GM13976 (cell line): Measurements from ENCODE around the gene PPIF.

Experiments
- DNase-seq: peaks from one replicate; pipeline ENCODE4 v3.0.0; 2012; ENCODE audit warnings: low spot score
- in situ Hi-C: fragments of 300-500 bp; cut with MboI; formaldehyde crosslinking; loops from one replicate; pipeline ENCODE4 v1.12.0; 2022; ENCODE audit warnings: low sequenced_read_pairs, mixed read lengths, inconsistent platforms; ENCODE audit not compliant: unreplicated experiment
- TF ChIP-seq, protein P1 (sequence below): IDR thresholded peaks from 2 replicates; pipeline ENCODE4 v1.5.1; 2012; ENCODE audit warnings: borderline replicate concordance, mild to moderate bottlenecking; ENCODE audit not compliant: insufficient read depth; ENCODE audit errors: extremely low read depth, missing control alignments, control extremely low read depth

Gene PPIF

DNA sequence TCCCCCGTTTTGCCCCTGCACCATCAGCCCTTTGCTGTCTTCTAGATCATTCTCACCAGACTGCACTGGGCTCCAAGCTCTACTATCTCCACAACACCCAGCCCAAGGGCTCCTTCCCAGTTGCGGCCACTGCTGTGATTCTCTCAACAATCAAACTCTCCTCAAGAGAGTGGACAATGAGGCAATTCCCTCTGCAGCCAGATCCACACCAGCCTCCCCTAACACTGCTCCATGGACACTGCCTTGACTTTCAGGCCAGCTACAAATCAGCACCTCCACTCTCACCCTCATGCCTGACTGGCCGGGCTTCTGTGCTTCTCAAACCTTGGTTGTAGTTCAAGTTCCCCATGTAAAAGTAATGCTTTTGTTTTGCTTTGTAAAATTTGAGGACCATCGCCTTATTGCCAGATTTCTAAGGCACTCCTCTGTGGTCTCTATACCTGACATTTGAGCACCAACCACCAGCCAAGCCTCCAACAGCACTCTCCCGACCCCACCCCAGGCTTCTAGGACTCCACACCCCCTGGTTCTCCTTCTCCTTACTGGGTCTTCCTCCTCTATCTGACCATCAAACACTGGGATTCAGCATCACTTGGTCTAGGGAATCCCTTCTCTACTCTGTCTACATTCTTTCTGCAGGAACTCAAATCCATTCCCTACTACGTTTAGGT is 45.4 kb downstream of the PPIF start:
- TF ChIP-seq, protein P1, sequence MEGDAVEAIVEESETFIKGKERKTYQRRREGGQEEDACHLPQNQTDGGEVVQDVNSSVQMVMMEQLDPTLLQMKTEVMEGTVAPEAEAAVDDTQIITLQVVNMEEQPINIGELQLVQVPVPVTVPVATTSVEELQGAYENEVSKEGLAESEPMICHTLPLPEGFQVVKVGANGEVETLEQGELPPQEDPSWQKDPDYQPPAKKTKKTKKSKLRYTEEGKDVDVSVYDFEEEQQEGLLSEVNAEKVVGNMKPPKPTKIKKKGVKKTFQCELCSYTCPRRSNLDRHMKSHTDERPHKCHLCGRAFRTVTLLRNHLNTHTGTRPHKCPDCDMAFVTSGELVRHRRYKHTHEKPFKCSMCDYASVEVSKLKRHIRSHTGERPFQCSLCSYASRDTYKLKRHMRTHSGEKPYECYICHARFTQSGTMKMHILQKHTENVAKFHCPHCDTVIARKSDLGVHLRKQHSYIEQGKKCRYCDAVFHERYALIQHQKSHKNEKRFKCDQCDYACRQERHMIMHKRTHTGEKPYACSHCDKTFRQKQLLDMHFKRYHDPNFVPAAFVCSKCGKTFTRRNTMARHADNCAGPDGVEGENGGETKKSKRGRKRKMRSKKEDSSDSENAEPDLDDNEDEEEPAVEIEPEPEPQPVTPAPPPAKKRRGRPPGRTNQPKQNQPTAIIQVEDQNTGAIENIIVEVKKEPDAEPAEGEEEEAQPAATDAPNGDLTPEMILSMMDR, result no peak
- DNase-seq, result no peak
- in situ Hi-C loops, result no loop called here

DNA sequence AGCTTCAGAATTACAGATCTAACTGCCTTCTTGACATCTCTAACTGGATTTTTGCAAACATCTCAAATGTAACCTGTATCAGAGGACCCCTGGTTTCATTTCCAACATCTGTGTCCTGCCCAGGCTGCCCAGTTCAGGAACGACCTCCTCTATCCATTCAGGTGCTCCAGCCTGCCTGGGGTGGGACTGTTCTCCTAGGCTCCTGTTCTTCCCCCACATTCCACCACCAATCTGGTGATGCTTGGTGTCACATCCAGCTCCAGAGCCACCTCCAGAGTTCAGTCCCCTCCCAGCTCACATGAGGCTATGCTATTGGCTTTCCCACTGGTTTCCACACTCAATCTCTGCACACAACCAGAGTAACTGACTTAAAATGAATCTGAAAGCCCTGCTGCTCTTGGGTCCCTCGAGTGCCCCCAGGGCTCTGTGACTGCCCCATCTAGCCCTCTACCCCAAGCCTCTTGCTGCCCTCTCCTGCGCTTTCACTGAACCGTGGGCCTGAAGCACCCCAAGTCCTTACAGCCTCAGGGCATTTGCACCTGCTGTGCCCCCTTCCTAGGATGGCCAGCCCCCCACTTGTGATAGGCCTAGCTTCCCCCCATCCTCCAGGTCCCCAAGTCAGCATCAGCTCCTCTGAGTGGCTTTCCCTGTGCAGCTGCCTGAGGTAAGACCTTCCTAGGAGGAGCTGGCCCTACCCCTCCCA is 46.1 kb downstream of the PPIF start:
- DNase-seq, result no peak
- TF ChIP-seq, protein P1, result no peak
- in situ Hi-C loops, result no loop called here

DNA sequence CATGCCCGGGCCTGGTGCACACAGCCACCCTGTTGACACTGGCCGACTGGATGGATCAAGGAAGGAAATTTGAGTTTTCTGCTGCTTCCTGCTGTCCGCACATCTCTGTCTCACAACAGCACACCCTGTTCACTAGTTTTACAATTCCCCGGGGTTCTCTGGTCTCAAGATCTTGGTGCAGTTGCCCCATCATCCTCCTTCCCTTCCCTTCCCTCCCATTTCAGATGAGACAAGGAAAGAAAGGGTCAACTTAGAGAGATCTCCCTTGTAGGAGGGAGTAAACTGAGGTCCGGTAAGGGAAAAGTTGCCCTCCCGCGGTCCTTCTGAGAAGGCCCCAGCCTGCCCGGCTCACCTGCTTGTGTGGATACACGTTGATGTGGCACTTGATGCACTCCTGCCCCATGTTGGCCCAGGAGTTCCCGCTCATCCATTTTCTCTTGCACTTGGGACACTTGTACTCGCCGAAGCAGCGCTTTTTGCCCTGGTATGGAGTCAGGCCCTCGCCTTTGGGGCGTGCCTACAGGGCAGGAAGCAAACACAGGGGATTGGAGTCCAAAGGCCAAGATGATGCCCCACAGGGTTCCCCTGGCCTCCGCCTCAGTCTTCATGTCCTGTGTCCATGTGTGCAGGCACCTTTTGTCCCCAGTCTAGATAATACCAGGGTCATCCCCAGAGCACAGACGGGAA is 46.8 kb downstream of the PPIF start:
- DNase-seq, result no peak
- TF ChIP-seq, protein P1, result no peak
- in situ Hi-C loops, result no loop called here

DNA sequence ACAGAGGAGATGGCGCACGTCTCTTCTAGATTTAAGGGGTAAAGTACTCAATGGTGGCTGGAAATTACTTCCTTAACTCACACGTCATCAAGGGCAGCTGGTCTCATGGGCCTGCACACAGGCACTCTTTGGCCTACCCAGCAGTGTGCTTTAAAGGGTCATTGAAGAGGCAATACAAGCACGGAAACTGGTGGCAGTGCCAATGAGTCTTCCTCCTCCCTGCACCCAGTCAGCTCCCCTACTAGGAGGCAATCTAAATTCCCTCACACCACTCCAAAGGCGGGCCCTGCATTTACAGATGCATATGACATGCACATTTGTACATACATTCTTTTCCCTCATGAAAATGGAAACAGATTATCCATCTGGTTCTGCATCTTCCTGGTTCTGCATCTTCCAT is 47.4 kb downstream of the PPIF start:
- no peak for DNase-seq
- TF ChIP-seq, protein P1, result no peak
- in situ Hi-C loops, result no loop called here

DNA sequence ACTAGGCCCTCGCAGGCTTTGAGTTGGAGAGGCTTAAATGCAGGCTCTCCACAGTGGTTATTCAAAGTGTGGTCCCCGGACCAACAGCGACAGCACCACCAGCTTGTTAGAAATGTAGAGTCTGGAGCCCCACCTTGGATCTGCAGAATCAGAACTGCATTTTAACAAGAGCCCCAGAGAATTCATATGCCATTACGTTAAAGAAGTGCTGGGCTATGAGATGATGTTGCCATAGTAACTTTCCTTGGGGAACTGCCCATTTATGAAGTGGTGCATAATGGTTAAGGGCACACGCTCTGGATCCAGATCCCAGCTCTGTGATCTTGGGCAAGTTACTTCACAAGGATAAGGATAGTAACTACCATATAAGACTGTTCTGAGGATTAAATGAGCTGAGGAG is 49.3 kb downstream of the PPIF start:
- in situ Hi-C loops, result no loop called here
- no peak for DNase-seq

DNA sequence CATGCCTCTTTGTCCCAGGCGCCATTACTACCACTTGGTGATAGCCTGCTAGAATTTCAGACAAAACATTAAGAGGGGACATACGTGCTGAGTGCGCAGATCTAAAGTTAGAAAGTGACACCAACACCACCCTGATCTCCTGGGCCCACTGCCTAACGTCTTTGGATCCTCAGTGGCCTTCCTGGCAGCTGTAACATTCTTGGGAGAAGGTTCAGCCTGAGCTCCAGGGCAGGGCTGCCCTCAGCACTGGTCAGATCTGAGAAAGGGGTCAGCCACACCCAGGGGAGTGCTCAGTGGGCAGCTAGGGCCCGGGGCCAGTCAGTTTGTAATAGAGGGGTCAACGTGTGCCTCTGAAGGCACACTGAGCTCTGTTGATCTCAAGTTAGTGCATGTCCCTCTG is 49.8 kb downstream of the PPIF start:
- in situ Hi-C loops, result no loop called here
- TF ChIP-seq, protein P1, result no peak
- DNase-seq, result no peak

More for the DNA sequence above, 49.3 kb downstream of the PPIF start:
- TF ChIP-seq, protein P1, result no peak
